Hematopoietic multipotent progenitor cell treated with erythropoietin and hydrocortisone succinate and interleukin-3 and kit ligand, for 6 days (in vitro differentiated cells): ENCODE results near the gene ECM2.

ENCODE experiments used
- DNase-seq: peaks from one replicate; pipeline ENCODE4 v3.0.0-alpha.2; 2015

The ECM2 gene

GRCh38 chr9:92496396-92497176 lies 39.2 kb downstream of the ECM2 start:
- no peak for DNase-seq

- no peak for DNase-seq
Observed at GRCh38 chr9:92494856-92495255, 40.9 kb downstream of the ECM2 start.

- no peak for DNase-seq
Observed at GRCh38 chr9:92493749-92494387, 41.9 kb downstream of the ECM2 start.

GRCh38 chr9:92492781-92493401 lies 42.9 kb downstream of the ECM2 start:
- DNase-seq = peak; percentile 23

GRCh38 chr9:92488681-92489550 lies 46.9 kb downstream of the ECM2 start:
- DNase-seq = no peak

GRCh38 chr9:92486371-92486770 lies 49.4 kb downstream of the ECM2 start:
- DNase-seq = no peak

- no peak for DNase-seq
Observed at GRCh38 chr9:92484563-92484962, 51.2 kb downstream of the ECM2 start.

GRCh38 chr9:92483627-92484545 lies 51.9 kb downstream of the ECM2 start:
- no peak for DNase-seq

- no peak for DNase-seq
Observed at GRCh38 chr9:92482805-92483204, 53.0 kb downstream of the ECM2 start.

GRCh38 chr9:92482329-92482728 lies 53.5 kb downstream of the ECM2 start, which contains the start of gene ASPN:
Gene ASPN, minus strand, starts transcription at chr9:92482506.
- peak; percentile 23 for DNase-seq

GRCh38 chr9:92480986-92481633 lies 54.7 kb downstream of the ECM2 start:
- peak; percentile 65 for DNase-seq

- no peak for DNase-seq
Observed at GRCh38 chr9:92480291-92480771, 55.5 kb downstream of the ECM2 start.

- DNase-seq = no peak
Observed at GRCh38 chr9:92479346-92479745, 56.4 kb downstream of the ECM2 start.

- DNase-seq = no peak
Observed at GRCh38 chr9:92478783-92479182, 57.0 kb downstream of the ECM2 start.

- DNase-seq = no peak
Observed at GRCh38 chr9:92476962-92477361, 58.8 kb downstream of the ECM2 start.

- no peak for DNase-seq
Observed at GRCh38 chr9:92474587-92474986, 61.2 kb downstream of the ECM2 start.

GRCh38 chr9:92468206-92468605 lies 67.6 kb downstream of the ECM2 start:
- no peak for DNase-seq

- DNase-seq = no peak
Observed at GRCh38 chr9:92467511-92467910, 68.3 kb downstream of the ECM2 start.

- no peak for DNase-seq
Observed at GRCh38 chr9:92467041-92467440, 68.7 kb downstream of the ECM2 start.

- DNase-seq = no peak
Observed at GRCh38 chr9:92463984-92464383, 71.8 kb downstream of the ECM2 start.

GRCh38 chr9:92463387-92463786 lies 72.4 kb downstream of the ECM2 start:
- no peak for DNase-seq
